GM12872 (cell line): ENCODE data around the gene ORMDL3.

ENCODE experiments used
- CTCF ChIP-seq: IDR thresholded peaks from 3 replicates; pipeline ENCODE4 v1.5.1; 2011; ENCODE audit warnings: low read depth, mild to moderate bottlenecking, low read length, moderate library complexity; ENCODE audit not compliant: insufficient read depth

ORMDL3 gene

GRCh38 chr17:39946551-39947330 is 19.3 kb upstream of the ORMDL3 start:
- no peak for TF ChIP-seq CTCF

- no peak for TF ChIP-seq CTCF
Measured at GRCh38 chr17:39944393-39944711, 17.0 kb upstream of the ORMDL3 start.

DNA sequence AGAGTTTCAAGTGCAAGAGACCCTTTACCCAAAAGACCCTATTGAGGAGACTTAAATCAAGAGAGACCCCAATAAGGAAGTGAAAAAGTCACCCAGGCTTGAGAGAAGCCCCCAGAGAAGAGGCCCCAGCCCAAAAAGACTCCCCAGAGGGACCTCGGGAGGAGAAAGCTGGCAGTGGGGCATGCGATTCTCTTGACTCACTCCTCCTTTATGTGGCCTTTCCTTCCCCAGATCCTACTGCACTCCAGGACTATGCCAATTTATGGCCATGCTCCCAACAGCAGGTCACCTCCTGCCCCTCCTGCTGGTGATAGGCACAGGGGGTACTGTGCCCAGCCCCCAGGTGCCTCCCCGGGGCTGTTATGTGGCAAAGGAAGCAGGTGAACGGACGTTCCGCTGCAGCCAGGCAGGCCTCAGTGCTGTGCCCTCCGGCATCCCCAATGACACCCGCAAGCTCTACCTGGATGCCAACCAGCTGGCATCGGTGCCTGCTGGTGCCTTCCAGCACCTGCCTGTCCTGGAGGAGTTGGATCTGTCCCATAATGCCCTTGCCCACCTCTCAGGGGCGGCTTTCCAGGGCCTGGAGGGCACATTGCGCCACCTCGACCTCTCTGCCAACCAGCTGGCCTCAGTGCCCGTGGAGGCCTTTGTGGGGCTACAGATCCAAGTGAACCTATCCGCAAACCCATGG is 16.4 kb upstream of the ORMDL3 start:
- TF ChIP-seq CTCF: no peak

DNA sequence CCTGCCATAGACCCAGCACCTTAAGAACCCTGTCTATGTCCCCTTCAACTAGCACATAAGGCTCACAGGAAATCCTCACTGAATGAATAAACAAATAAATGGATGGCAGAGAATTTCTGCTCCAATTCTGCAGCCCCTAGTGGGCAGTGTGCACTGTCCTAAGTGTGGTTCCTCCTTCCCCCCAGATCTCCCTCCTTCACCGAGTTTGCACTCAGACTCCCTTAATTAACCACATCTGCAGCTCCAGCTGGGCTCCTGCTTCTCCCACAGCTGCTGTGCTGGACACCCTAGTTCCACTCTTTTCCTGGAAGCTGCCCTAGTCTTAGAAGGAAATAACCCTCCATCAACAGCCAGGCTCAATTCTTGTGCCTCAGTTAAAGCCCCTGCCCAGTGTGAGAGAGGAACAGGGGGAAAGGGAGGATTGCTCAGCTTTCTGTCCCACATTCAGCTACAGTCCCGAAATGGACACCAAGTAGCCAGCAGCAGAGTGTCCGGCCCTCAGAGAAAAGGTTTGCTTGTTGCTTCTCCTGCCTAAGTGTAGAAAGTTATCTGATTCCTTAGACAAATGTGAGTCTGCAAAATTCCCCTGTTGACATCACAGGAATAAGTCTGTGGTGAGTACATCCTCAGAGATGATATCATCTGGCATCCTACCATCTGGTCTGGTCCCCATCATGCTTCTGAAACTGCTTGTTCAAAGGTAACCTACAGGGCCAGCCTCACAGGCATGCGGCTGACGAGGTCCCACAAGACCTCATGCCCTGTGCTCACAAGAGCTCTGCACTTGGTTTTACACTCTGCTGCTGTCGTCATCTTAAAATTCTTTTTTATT is 12.4 kb upstream of the ORMDL3 start:
- peak; percentile 67 for TF ChIP-seq CTCF

GRCh38 chr17:39939106-39939505 is 11.7 kb upstream of the ORMDL3 start:
- no peak for TF ChIP-seq CTCF

GRCh38 chr17:39938140-39938869 is 10.9 kb upstream of the ORMDL3 start:
- peak; percentile 22; the same call in 1 of the 3 replicates for TF ChIP-seq CTCF

DNA sequence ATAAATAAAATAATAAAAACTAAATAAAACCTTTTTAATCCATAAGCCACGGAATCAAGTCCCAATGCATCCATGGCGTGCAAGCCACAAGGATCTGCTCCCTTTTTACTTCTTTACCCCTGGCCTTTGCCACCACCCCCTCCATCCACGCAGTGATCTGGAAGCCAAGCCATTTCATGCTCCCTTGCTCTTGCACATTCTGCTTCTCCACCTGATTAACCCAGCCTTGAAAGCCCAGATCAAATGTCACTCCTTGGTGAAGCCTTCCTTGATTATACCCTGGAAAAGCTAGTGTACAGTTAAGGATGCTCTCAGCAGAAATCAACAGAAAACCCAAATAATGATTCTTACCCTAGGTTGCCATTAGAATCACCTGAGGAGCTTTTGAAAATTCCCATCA is 10.0 kb upstream of the ORMDL3 start:
- no peak for TF ChIP-seq CTCF
